ENCODE data around the gene NUDT2. TPM values are rescaled to one million over a fixed set of nuclear protein-coding genes. Genes with fewer than 3 reads are reported as not detected.
A peak's percentile ranks its signal among the peaks of the same experiment; 100 is the strongest.

NUDT2 gene
- total and polyA plus RNA-seq, 2 of the 4 experiments (the other 2 are of a cell fraction) = 36.6 to 45.0 TPM

- 4% methylated on average over 41 of the region's 59 CpGs; no CpG with 5 or more reads in 1 of the 2 experiments for WGBS, 2 experiments (ENCODE audit: extremely low coverage in 2 of 2, insufficient read length in 1 of 2)
- Histone ChIP-seq H3K27ac (ENCODE audit: insufficient read depth, low read length) (peak overlapping the region; percentile 6; the same call in 1 of the 2 replicates), H3K9me3 (ENCODE audit: control insufficient read depth, insufficient read depth, low read length) (no peaks in the 10 kb centered on the region), H2BK15ac (ENCODE audit: low read depth, low read length) (no peak overlapping the region), H2BK120ac (ENCODE audit: low read depth, low read length) (no peak overlapping the region), H3K18ac (ENCODE audit: low read depth, low read length) (peak overlapping the region; percentile 16; the same call in 1 of the 2 replicates), H2BK5ac (ENCODE audit: low read depth, low read length, poor library complexity, severe bottlenecking) (no peak overlapping the region), H3K79me1 (ENCODE audit: low read depth in 1 of 2, low read length in 2 of 2) (no peaks in the 10 kb centered on the region), H3K56ac (ENCODE audit: extremely low read depth, insufficient read depth, low read length) (no peak overlapping the region), H4K20me1 (ENCODE audit: insufficient read depth, low read length) (no peaks in the 10 kb centered on the region; the same call in 1 of the 2 replicates), H3K14ac (replicated peaks; ENCODE audit: low read depth, low read length) (peak overlapping the region; percentile 80), H3K36me3 (ENCODE audit: control insufficient read depth, insufficient read depth, low read length) (no peaks in the 10 kb centered on the region), H3K4me2 (ENCODE audit: low read depth, low read length) (peak overlapping the region; percentile 92), H3K9me1 (ENCODE audit: insufficient read depth, low read length) (peaks cover 8% of the 10 kb centered on the region; the same call in 1 of the 2 replicates), H3K4me3 (ENCODE audit: insufficient read depth, low read depth, low read length) (peak overlapping the region; percentile 58), H3K4ac (ENCODE audit: low read depth, low read length) (peak overlapping the region; percentile 63), H2BK20ac (ENCODE audit: low read depth, low read length) (no peak overlapping the region), H2AK9ac (replicated peaks; ENCODE audit: low read depth, low read length, poor library complexity) (peak overlapping the region; percentile 93), H3K23ac (ENCODE audit: low read depth, low read length) (peak overlapping the region; percentile 70; the same call in 1 of the 2 replicates), H4K91ac (ENCODE audit: insufficient read depth, low read depth, low read length) (peak overlapping the region; percentile 32), H2AK5ac (ENCODE audit: low read depth, low read length) (peak overlapping the region; percentile 55), H3K27me3 (ENCODE audit: control insufficient read depth, insufficient read depth, low read length) (peaks cover 2% of the 10 kb centered on the region; the same call in 1 of the 2 replicates), H2AFZ (replicated peaks; ENCODE audit: low read length, poor library complexity) (peak overlapping the region; percentile 99), H4K5ac (ENCODE audit: low read depth, low read length) (peak overlapping the region; percentile 79), H3K4me1 (ENCODE audit: control insufficient read depth, insufficient read depth, low read length) (peaks cover 8% of the 10 kb centered on the region), H3K9ac (ENCODE audit: low read depth, low read length) (peak overlapping the region; percentile 59), H4K8ac (ENCODE audit: low read depth in 2 of 2, low read length in 2 of 2) (peak overlapping the region; percentile 82 to 83)
- dilution Hi-C loops (cut with HindIII; ENCODE audit: low sequenced_read_pairs, unreplicated experiment) (no loop called here), in situ Hi-C loops (cut with MboI; ENCODE audit: low sequenced_read_pairs) (no loop called here), intact Hi-C loops (cut with micrococcal nuclease) (no loop called here)
- BruUV-seq (replicated peaks) = no TSS peak
- peak; percentile 76 for ATAC-seq (ENCODE audit: low read depth)
- TF ChIP-seq ELK1 (IDR thresholded peaks at IDR 0.05; ENCODE audit: borderline replicate concordance, low read depth, low read length) (no peak), RAD21 (IDR thresholded peaks at IDR 0.05; ENCODE audit: low read length) (no peak), MAZ (IDR thresholded peaks at IDR 0.05; ENCODE audit: borderline replicate concordance, low read depth, low read length) (peak; percentile 22; the same call in 1 of the 2 replicates), NFE2L2 (IDR thresholded peaks at IDR 0.05; ENCODE audit: low read depth, low read length) (no peak), CHD1 (IDR thresholded peaks at IDR 0.05; ENCODE audit: low read depth, low read length) (no peak), CEBPB (IDR thresholded peaks at IDR 0.05; ENCODE audit: low read depth, low read length) (no peak), CTCF (conservative IDR thresholded peaks at IDR 0.05; ENCODE audit: low read depth, low read length) (no peak), MXI1 (IDR thresholded peaks at IDR 0.05; ENCODE audit: borderline replicate concordance, low read depth, low read length) (no peak)
- DNase-seq = peak; percentile 62
- ChIA-PET POLR2A (ENCODE audit: unreplicated experiment) (no interaction called here), CTCF (interaction anchor here (1.3 kb wide), 1 partner anchor 48 kb away, joined by 3 read pairs; no protein-coding TSS in a partner anchor)
Measured at GRCh38 chr9:34380511-34381315, 51.3 kb downstream of the NUDT2 start.
